WTC11 (cell line): ENCODE data around the gene NBL1. TPM values are rescaled to one million over a fixed set of nuclear protein-coding genes. Genes with fewer than 3 reads are reported as not detected.

Experiments
- ATAC-seq: fragments of 200-7000 bp; cut with Tn5 transposase; 2 replicates; pipeline ENCODE4 v1.10.0; 2021; ENCODE audit warnings: mild to moderate bottlenecking, moderate library complexity
- CTCF ChIA-PET: fragments of 300-600 bp; sonication (Branson Sonifier 250); formaldehyde crosslinking; loops from one replicate; lab custom pipeline; 2021; ENCODE audit warnings: antibody characterized with exemption; lab: Charles Lee
- POLR2A ChIA-PET: fragments of 350-600 bp; sonication (Branson Sonifier 250); formaldehyde crosslinking; loops from one replicate; lab custom pipeline; 2021; ENCODE audit warnings: antibody characterized with exemption; lab: Charles Lee
- DNase-seq: peaks from one replicate; pipeline ENCODE4 v3.0.0; 2021; ENCODE audit warnings: low spot score
- H3K27ac Mint-ChIP-seq: 2 replicates; pipeline ENCODE4 v1.8.0; 2021; ENCODE audit warnings: mixed read lengths
- H3K27me3 Mint-ChIP-seq: 2 replicates; pipeline ENCODE4 v1.8.0; 2021; ENCODE audit warnings: low read depth, mild to moderate bottlenecking, moderate library complexity, mixed read lengths
- H3K36me3 Mint-ChIP-seq: 2 replicates; pipeline ENCODE4 v1.8.0; 2021; ENCODE audit warnings: mixed read lengths
- H3K4me1 Mint-ChIP-seq: 2 replicates; pipeline ENCODE4 v1.8.0; 2022; ENCODE audit warnings: mixed read lengths
- H3K4me3 Mint-ChIP-seq: 2 replicates; pipeline ENCODE4 v1.8.0; 2021; ENCODE audit warnings: mild to moderate bottlenecking, moderate library complexity, mixed read lengths
- H3K9me3 Mint-ChIP-seq: 2 replicates; pipeline ENCODE4 v1.8.0; 2021; ENCODE audit warnings: mixed read lengths
- EMX1 ChIP-seq: fragments of 250-450 bp; sonication (Bioruptor Pico); IDR thresholded peaks from 2 replicates; pipeline ENCODE4 v1.8.0; 2021; ENCODE audit warnings: mild to moderate bottlenecking
- ETV6 ChIP-seq: sonication (generic); formaldehyde crosslinking; IDR thresholded peaks from 2 replicates; pipeline ENCODE4 v1.8.1; 2022; ENCODE audit warnings: mild to moderate bottlenecking, missing genetic modification reagents
- JUN ChIP-seq: sonication (generic); formaldehyde crosslinking; IDR thresholded peaks from 2 replicates; pipeline ENCODE4 v1.8.0; 2023; ENCODE audit warnings: mild to moderate bottlenecking, missing genetic modification reagents
- MYBL2 ChIP-seq: sonication (generic); formaldehyde crosslinking; IDR thresholded peaks from 2 replicates; pipeline ENCODE4 v1.8.1; 2023; ENCODE audit warnings: mild to moderate bottlenecking, moderate library complexity, missing genetic modification reagents
- OVOL2 ChIP-seq: fragments of 250-450 bp; sonication (Bioruptor Pico); IDR thresholded peaks from 2 replicates; pipeline ENCODE4 v1.9.0; 2021; ENCODE audit warnings: mild to moderate bottlenecking, borderline replicate concordance
- PRRX2 ChIP-seq: fragments of 250-450 bp; sonication (Bioruptor Pico); IDR thresholded peaks from 2 replicates; pipeline ENCODE4 v1.8.0; 2021; ENCODE audit warnings: mild to moderate bottlenecking
- SOX15 ChIP-seq: fragments of 250-450 bp; sonication (Bioruptor Pico); IDR thresholded peaks from 2 replicates; pipeline ENCODE4 v1.9.0; 2021; ENCODE audit warnings: mild to moderate bottlenecking
- TP53 ChIP-seq: sonication (generic); formaldehyde crosslinking; IDR thresholded peaks from 2 replicates; pipeline ENCODE4 v1.8.1; 2023; ENCODE audit warnings: mild to moderate bottlenecking, missing genetic modification reagents
- ZBTB21 ChIP-seq: sonication (generic); formaldehyde crosslinking; IDR thresholded peaks from 2 replicates; pipeline ENCODE4 v1.8.1; 2023; ENCODE audit warnings: mild to moderate bottlenecking, missing genetic modification reagents, borderline replicate concordance
- ZNF138 ChIP-seq: sonication (generic); formaldehyde crosslinking; conservative IDR thresholded peaks from 2 replicates; pipeline ENCODE4 v1.8.1; 2022; ENCODE audit warnings: mild to moderate bottlenecking, moderate library complexity, missing genetic modification reagents
- ZNF219 ChIP-seq: sonication (generic); formaldehyde crosslinking; IDR thresholded peaks from 2 replicates; pipeline ENCODE4 v1.8.0; 2023; ENCODE audit warnings: missing genetic modification reagents, mild to moderate bottlenecking, borderline replicate concordance
- ZNF396 ChIP-seq: fragments of 250-450 bp; sonication (Bioruptor Pico); IDR thresholded peaks from 2 replicates; pipeline ENCODE4 v1.8.0; 2021; ENCODE audit warnings: mild to moderate bottlenecking, moderate library complexity, borderline replicate concordance
- total RNA-seq: library from RNA; stranded (reverse); gene quantifications from 3 replicates; pipeline ENCODE4 v1.2.3, GENCODE V29; 2021
- TF ChIP-seq, protein P1 (sequence below): sonication (generic); formaldehyde crosslinking; IDR thresholded peaks from 2 replicates; pipeline ENCODE4 v1.8.0; 2022; ENCODE audit warnings: missing genetic modification reagents
- TF ChIP-seq, protein P2 (sequence below): sonication (generic); formaldehyde crosslinking; IDR thresholded peaks from 2 replicates; pipeline ENCODE4 v1.8.1; 2023; ENCODE audit warnings: mild to moderate bottlenecking, missing genetic modification reagents, moderate library complexity
- TF ChIP-seq, protein P3 (sequence below): fragments of 250-450 bp; sonication (Bioruptor Pico); IDR thresholded peaks from 2 replicates; pipeline ENCODE4 v1.9.0; 2021; ENCODE audit warnings: mild to moderate bottlenecking, borderline replicate concordance
- TF ChIP-seq, protein P4 (sequence below): sonication (generic); formaldehyde crosslinking; IDR thresholded peaks from 2 replicates; pipeline ENCODE4 v1.8.0; 2023; ENCODE audit warnings: missing genetic modification reagents
- TF ChIP-seq, protein P5 (sequence below): sonication (generic); formaldehyde crosslinking; IDR thresholded peaks from 2 replicates; pipeline ENCODE4 v1.8.1; 2023; ENCODE audit warnings: mild to moderate bottlenecking, moderate library complexity, missing genetic modification reagents
- TF ChIP-seq, protein P6 (sequence below): sonication (generic); formaldehyde crosslinking; IDR thresholded peaks from 2 replicates; pipeline ENCODE4 v1.8.1; 2022; ENCODE audit warnings: missing genetic modification reagents, borderline replicate concordance
- TF ChIP-seq, protein P7 (sequence below): sonication (generic); formaldehyde crosslinking; IDR thresholded peaks from 2 replicates; pipeline ENCODE4 v1.8.0; 2022; ENCODE audit warnings: mild to moderate bottlenecking, missing genetic modification reagents

NBL1 gene
- total RNA-seq, 1 experiment from 2014 or later = 17.1 TPM

DNA sequence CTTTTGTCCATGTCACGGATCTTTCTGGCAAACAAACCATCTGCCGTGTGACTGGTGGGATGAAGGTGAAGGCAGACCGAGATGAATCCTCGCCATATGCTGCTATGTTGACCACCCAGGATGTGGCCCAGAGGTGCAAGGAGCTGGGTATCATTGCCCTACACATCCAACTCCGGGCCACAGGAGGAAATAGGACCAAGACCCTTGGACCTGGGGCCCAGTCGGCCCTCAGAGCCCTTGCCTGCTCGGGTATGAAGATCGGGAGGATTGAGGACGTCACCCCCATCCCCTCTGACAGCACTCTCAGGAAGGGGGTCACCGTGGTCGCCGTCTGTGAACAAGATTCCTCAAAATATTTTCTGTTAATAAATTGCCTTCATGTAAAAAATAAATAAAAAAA is 35.9 kb upstream of the NBL1 start:
- no peak overlapping the region; the same call in 1 of the 2 replicates for H3K27ac Mint-ChIP-seq
- ChIA-PET CTCF (interaction anchor here (1.1 to 1.2 kb wide), 2 partner anchors 26 to 234 kb away, joined by 3 read pairs; no protein-coding TSS in a partner anchor), POLR2A (no interaction called here)
- no peak for ATAC-seq
- no peak overlapping the region for H3K4me3 Mint-ChIP-seq
- H3K9me3 Mint-ChIP-seq = 0 out of 2 replicates have a peak, but pooled peaks cover 3% of the 10 kb centered on the region
- no peak for DNase-seq
- TF ChIP-seq, protein P1, sequence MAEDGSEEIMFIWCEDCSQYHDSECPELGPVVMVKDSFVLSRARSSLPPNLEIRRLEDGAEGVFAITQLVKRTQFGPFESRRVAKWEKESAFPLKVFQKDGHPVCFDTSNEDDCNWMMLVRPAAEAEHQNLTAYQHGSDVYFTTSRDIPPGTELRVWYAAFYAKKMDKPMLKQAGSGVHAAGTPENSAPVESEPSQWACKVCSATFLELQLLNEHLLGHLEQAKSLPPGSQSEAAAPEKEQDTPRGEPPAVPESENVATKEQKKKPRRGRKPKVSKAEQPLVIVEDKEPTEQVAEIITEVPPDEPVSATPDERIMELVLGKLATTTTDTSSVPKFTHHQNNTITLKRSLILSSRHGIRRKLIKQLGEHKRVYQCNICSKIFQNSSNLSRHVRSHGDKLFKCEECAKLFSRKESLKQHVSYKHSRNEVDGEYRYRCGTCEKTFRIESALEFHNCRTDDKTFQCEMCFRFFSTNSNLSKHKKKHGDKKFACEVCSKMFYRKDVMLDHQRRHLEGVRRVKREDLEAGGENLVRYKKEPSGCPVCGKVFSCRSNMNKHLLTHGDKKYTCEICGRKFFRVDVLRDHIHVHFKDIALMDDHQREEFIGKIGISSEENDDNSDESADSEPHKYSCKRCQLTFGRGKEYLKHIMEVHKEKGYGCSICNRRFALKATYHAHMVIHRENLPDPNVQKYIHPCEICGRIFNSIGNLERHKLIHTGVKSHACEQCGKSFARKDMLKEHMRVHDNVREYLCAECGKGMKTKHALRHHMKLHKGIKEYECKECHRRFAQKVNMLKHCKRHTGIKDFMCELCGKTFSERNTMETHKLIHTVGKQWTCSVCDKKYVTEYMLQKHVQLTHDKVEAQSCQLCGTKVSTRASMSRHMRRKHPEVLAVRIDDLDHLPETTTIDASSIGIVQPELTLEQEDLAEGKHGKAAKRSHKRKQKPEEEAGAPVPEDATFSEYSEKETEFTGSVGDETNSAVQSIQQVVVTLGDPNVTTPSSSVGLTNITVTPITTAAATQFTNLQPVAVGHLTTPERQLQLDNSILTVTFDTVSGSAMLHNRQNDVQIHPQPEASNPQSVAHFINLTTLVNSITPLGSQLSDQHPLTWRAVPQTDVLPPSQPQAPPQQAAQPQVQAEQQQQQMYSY (CRISPR knock-in tag) = no peak
- TF ChIP-seq SOX15 (no peak), TP53 (CRISPR knock-in tag) (no peak), ZNF219 (CRISPR knock-in tag) (no peak), PRRX2 (CRISPR knock-in tag) (no peak), EMX1 (CRISPR knock-in tag) (no peak), OVOL2 (CRISPR knock-in tag) (no peak), ZNF396 (no peak)
- TF ChIP-seq, protein P2, sequence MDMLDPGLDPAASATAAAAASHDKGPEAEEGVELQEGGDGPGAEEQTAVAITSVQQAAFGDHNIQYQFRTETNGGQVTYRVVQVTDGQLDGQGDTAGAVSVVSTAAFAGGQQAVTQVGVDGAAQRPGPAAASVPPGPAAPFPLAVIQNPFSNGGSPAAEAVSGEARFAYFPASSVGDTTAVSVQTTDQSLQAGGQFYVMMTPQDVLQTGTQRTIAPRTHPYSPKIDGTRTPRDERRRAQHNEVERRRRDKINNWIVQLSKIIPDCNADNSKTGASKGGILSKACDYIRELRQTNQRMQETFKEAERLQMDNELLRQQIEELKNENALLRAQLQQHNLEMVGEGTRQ (CRISPR knock-in tag) = no peak
- TF ChIP-seq, protein P3, sequence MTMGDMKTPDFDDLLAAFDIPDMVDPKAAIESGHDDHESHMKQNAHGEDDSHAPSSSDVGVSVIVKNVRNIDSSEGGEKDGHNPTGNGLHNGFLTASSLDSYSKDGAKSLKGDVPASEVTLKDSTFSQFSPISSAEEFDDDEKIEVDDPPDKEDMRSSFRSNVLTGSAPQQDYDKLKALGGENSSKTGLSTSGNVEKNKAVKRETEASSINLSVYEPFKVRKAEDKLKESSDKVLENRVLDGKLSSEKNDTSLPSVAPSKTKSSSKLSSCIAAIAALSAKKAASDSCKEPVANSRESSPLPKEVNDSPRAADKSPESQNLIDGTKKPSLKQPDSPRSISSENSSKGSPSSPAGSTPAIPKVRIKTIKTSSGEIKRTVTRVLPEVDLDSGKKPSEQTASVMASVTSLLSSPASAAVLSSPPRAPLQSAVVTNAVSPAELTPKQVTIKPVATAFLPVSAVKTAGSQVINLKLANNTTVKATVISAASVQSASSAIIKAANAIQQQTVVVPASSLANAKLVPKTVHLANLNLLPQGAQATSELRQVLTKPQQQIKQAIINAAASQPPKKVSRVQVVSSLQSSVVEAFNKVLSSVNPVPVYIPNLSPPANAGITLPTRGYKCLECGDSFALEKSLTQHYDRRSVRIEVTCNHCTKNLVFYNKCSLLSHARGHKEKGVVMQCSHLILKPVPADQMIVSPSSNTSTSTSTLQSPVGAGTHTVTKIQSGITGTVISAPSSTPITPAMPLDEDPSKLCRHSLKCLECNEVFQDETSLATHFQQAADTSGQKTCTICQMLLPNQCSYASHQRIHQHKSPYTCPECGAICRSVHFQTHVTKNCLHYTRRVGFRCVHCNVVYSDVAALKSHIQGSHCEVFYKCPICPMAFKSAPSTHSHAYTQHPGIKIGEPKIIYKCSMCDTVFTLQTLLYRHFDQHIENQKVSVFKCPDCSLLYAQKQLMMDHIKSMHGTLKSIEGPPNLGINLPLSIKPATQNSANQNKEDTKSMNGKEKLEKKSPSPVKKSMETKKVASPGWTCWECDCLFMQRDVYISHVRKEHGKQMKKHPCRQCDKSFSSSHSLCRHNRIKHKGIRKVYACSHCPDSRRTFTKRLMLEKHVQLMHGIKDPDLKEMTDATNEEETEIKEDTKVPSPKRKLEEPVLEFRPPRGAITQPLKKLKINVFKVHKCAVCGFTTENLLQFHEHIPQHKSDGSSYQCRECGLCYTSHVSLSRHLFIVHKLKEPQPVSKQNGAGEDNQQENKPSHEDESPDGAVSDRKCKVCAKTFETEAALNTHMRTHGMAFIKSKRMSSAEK (CRISPR knock-in tag) = no peak
- TF ChIP-seq, protein P4, sequence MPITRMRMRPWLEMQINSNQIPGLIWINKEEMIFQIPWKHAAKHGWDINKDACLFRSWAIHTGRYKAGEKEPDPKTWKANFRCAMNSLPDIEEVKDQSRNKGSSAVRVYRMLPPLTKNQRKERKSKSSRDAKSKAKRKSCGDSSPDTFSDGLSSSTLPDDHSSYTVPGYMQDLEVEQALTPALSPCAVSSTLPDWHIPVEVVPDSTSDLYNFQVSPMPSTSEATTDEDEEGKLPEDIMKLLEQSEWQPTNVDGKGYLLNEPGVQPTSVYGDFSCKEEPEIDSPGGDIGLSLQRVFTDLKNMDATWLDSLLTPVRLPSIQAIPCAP (CRISPR knock-in tag) = no peak
- TF ChIP-seq, protein P5, sequence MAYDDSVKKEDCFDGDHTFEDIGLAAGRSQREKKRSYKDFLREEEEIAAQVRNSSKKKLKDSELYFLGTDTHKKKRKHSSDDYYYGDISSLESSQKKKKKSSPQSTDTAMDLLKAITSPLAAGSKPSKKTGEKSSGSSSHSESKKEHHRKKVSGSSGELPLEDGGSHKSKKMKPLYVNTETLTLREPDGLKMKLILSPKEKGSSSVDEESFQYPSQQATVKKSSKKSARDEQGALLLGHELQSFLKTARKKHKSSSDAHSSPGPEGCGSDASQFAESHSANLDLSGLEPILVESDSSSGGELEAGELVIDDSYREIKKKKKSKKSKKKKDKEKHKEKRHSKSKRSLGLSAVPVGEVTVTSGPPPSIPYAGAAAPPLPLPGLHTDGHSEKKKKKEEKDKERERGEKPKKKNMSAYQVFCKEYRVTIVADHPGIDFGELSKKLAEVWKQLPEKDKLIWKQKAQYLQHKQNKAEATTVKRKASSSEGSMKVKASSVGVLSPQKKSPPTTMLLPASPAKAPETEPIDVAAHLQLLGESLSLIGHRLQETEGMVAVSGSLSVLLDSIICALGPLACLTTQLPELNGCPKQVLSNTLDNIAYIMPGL = no peak
- H3K27me3 Mint-ChIP-seq = no peaks in the 10 kb centered on the region
- no peaks in the 10 kb centered on the region for H3K4me1 Mint-ChIP-seq
- peaks cover 8% of the 10 kb centered on the region; the same call in 1 of the 2 replicates for H3K36me3 Mint-ChIP-seq

DNA sequence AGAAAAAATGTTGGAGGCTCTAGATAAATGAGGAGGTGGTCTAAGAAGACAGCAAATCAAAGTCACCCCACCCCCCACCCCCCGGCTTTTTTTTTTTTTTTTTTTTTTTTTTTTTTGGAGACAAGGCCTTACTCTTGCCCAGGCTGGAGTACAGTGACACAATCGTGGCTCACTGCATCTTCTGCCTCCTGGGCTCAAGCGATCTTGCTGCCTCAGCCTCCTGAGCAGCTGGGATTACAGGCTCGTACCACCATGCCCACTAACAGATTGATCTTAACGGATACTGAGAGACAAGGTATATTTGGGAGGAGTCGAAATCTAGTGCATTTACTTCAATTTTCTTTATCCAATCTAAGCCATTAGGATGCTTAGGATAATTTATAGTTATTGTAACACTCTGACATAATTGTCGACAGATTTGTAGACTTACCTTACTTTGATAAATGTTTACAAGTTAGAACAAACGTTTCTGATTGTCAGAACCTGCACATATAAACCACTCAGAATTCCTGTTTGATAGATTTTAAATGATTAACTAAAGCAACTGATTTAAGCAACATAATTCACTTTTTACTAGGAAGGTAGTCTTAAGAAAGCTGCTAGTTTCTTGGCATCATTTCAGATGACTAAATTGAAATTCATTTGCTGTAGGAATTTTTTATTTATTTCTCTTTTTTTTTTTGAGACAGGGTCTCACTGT is 33.7 kb upstream of the NBL1 start:
- Mint-ChIP-seq H3K4me1 (no peaks in the 10 kb centered on the region), H3K27ac (no peak overlapping the region), H3K9me3 (0 out of 2 replicates have a peak, but pooled peaks cover 3% of the 10 kb centered on the region), H3K27me3 (no peaks in the 10 kb centered on the region), H3K4me3 (no peak overlapping the region), H3K36me3 (peaks cover 8% of the 10 kb centered on the region; the same call in 1 of the 2 replicates)
- CTCF ChIA-PET = interaction anchor here (1.6 to 1.9 kb wide), 2 partner anchors 28 to 43 kb away, joined by 3 to 6 read pairs; no protein-coding TSS in a partner anchor
- DNase-seq (no peak), ATAC-seq (no peak)
- POLR2A ChIA-PET = no interaction called here
- TF ChIP-seq TP53 (CRISPR knock-in tag) (no peak), JUN (CRISPR knock-in tag) (no peak), MYBL2 (no peak), ZBTB21 (no peak), ZNF138 (CRISPR knock-in tag) (no peak), ETV6 (no peak)
- TF ChIP-seq, protein P6, sequence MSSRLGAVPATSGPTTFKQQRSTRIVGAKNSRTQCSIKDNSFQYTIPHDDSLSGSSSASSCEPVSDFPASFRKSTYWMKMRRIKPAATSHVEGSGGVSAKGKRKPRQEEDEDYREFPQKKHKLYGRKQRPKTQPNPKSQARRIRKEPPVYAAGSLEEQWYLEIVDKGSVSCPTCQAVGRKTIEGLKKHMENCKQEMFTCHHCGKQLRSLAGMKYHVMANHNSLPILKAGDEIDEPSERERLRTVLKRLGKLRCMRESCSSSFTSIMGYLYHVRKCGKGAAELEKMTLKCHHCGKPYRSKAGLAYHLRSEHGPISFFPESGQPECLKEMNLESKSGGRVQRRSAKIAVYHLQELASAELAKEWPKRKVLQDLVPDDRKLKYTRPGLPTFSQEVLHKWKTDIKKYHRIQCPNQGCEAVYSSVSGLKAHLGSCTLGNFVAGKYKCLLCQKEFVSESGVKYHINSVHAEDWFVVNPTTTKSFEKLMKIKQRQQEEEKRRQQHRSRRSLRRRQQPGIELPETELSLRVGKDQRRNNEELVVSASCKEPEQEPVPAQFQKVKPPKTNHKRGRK (CRISPR knock-in tag) = no peak
- TF ChIP-seq, protein P7, sequence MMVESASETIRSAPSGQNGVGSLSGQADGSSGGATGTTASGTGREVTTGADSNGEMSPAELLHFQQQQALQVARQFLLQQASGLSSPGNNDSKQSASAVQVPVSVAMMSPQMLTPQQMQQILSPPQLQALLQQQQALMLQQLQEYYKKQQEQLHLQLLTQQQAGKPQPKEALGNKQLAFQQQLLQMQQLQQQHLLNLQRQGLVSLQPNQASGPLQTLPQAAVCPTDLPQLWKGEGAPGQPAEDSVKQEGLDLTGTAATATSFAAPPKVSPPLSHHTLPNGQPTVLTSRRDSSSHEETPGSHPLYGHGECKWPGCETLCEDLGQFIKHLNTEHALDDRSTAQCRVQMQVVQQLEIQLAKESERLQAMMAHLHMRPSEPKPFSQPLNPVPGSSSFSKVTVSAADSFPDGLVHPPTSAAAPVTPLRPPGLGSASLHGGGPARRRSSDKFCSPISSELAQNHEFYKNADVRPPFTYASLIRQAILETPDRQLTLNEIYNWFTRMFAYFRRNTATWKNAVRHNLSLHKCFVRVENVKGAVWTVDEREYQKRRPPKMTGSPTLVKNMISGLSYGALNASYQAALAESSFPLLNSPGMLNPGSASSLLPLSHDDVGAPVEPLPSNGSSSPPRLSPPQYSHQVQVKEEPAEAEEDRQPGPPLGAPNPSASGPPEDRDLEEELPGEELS (CRISPR knock-in tag) = no peak
